CD14-positive monocyte (primary cell): ENCODE results near the gene POLR3E. TPM values are rescaled to one million over a fixed set of nuclear protein-coding genes. Genes with fewer than 3 reads are reported as not detected.
A peak's percentile ranks its signal among the peaks of the same experiment; 100 is the strongest.

ENCODE experiments used
- DNase-seq, 3 donors: peaks; one replicate each; pipeline ENCODE4 v3.0.0-alpha.2; 2011 to 2022
- H2AFZ ChIP-seq: 2 replicates; pipeline ENCODE4 v1.6.0; 2012; ENCODE audit warnings: mild to moderate bottlenecking, low read depth, low read length, inconsistent platforms; ENCODE audit not compliant: insufficient read depth, poor library complexity, severe bottlenecking
- H3K27ac ChIP-seq, 2 donors: 1 replicate in 1 of 2; 2 replicates in 1 of 2; pipeline ENCODE4 v1.5.1; 2012 to 2013; ENCODE audit warnings: low read length in 2 of 2, control low read depth in 1 of 2, inconsistent platforms in 1 of 2, low read depth in 1 of 2, mild to moderate bottlenecking in 1 of 2
- H3K27me3 ChIP-seq, 2 donors: one replicate each; pipeline versions ENCODE4 v1.6.0 to v1.6.1; 2011 to 2013; ENCODE audit warnings: low read length in 2 of 2; ENCODE audit not compliant: control insufficient read depth in 2 of 2, insufficient read depth in 2 of 2
- H3K36me3 ChIP-seq, 2 donors: replicated peaks in 1 of 2; 1 replicate in 1 of 2; 2 replicates in 1 of 2; pipeline versions ENCODE4 v1.5.1 to v1.6.1; 2012 to 2013; ENCODE audit warnings: low read length in 2 of 2, control low read depth in 1 of 2, inconsistent platforms in 1 of 2, mild to moderate bottlenecking in 1 of 2; ENCODE audit not compliant: insufficient read depth in 2 of 2, control insufficient read depth in 1 of 2
- H3K4me1 ChIP-seq, 2 donors: 1 replicate in 1 of 2; 2 replicates in 1 of 2; pipeline versions ENCODE4 v1.5.1 to v1.6.1; 2012 to 2013; ENCODE audit warnings: low read length in 2 of 2, control low read depth in 1 of 2, inconsistent platforms in 1 of 2, mild to moderate bottlenecking in 1 of 2, moderate library complexity in 1 of 2; ENCODE audit not compliant: insufficient read depth in 2 of 2, control insufficient read depth in 1 of 2
- H3K4me2 ChIP-seq: replicated peaks from 2 replicates; pipeline ENCODE3; 2012; ENCODE audit warnings: low read length, moderate library complexity, mild to moderate bottlenecking; ENCODE audit not compliant: poor library complexity, severe bottlenecking; ENCODE audit errors: extremely low read depth
- H3K4me3 ChIP-seq, 3 experiments: fragments of 200-600 bp in 1 of 3; sonication (generic) in 1 of 3; replicated peaks in 1 of 3; 1 replicate in 2 of 3; 2 replicates in 1 of 3; pipeline ENCODE4 v1.5.1; 2011 to 2013; ENCODE audit warnings: low read length in 3 of 3, mild to moderate bottlenecking in 3 of 3, control low read depth in 2 of 3, low read depth in 2 of 3, inconsistent platforms in 1 of 3, moderate library complexity in 1 of 3
- H3K79me2 ChIP-seq: 2 replicates; pipeline ENCODE4 v1.6.0; 2012; ENCODE audit warnings: mild to moderate bottlenecking, control low read depth, inconsistent platforms, low read length, moderate library complexity; ENCODE audit not compliant: insufficient read depth
- H3K9ac ChIP-seq: 2 replicates; pipeline ENCODE4 v1.6.0; 2017; ENCODE audit warnings: low read length, mild to moderate bottlenecking; ENCODE audit not compliant: insufficient read depth, poor library complexity, severe bottlenecking
- H3K9me3 ChIP-seq, 2 donors: replicated peaks in 1 of 2; 1 replicate in 1 of 2; 2 replicates in 1 of 2; pipeline versions ENCODE4 v1.5.1 to v1.6.1; 2012 to 2013; ENCODE audit warnings: low read length in 2 of 2, control low read depth in 1 of 2; ENCODE audit not compliant: control insufficient read depth in 1 of 2, insufficient read depth in 1 of 2
- H4K20me1 ChIP-seq: 2 replicates; pipeline ENCODE4 v1.6.0; 2012; ENCODE audit warnings: mild to moderate bottlenecking, low read length, control low read depth, moderate library complexity; ENCODE audit not compliant: insufficient read depth
- H3K27ac Mint-ChIP-seq, 7 donors: one replicate each; pipeline ENCODE4 v1.8.0; 2020; ENCODE audit warnings: mild to moderate bottlenecking in 7 of 7, mixed read lengths in 7 of 7, moderate library complexity in 6 of 7, inconsistent platforms in 2 of 7
- H3K27me3 Mint-ChIP-seq, 3 donors: one replicate each; pipeline ENCODE4 v1.8.0; 2021 to 2022; ENCODE audit warnings: low read depth in 3 of 3, mild to moderate bottlenecking in 3 of 3, mixed read lengths in 3 of 3, moderate library complexity in 3 of 3, inconsistent platforms in 1 of 3
- H3K36me3 Mint-ChIP-seq, 2 donors: one replicate each; pipeline ENCODE4 v1.8.0; 2020; ENCODE audit warnings: mixed read lengths in 2 of 2, inconsistent platforms in 1 of 2, mild to moderate bottlenecking in 1 of 2
- H3K4me1 Mint-ChIP-seq: one replicate; pipeline ENCODE4 v1.8.0; 2020; ENCODE audit warnings: mild to moderate bottlenecking, mixed read lengths
- H3K4me3 Mint-ChIP-seq, 2 donors: one replicate each; pipeline ENCODE4 v1.8.0; 2020; ENCODE audit warnings: mild to moderate bottlenecking in 2 of 2, mixed read lengths in 2 of 2, moderate library complexity in 1 of 2
- H3K9me3 Mint-ChIP-seq, 7 donors: one replicate each; pipeline ENCODE4 v1.8.0; 2020 to 2022; ENCODE audit warnings: mixed read lengths in 7 of 7, mild to moderate bottlenecking in 6 of 7, moderate library complexity in 6 of 7, inconsistent platforms in 2 of 7
- WGBS: methylation state at CpG from one replicate; pipeline ENCODE4 v1.1.5; 2013; ENCODE audit warnings: missing lambda C conversion rate; ENCODE audit not compliant: insufficient coverage; 5-methylcytosine and 5-hydroxymethylcytosine counted together
- intact Hi-C, 2 donors: fragments of 100-400 bp; cut with micrococcal nuclease; formaldehyde crosslinking; loops; one replicate each; pipeline versions ENCODE4 v1.15.0 to v1.15.1; 2023
- polyA plus RNA-seq, 3 donors: library from polyadenylated mRNA; depleted of rRNA in 1 of 3; unstranded in 2 of 3; stranded (reverse) in 1 of 3; fragments of 300-500 nt in 2 of 3; fragments of >200 nt in 1 of 3; fragmentation: Illumina TruSeq in 2 of 3; gene quantifications; 1 replicate in 2 of 3; 2 replicates in 1 of 3; pipeline ENCODE4 v1.2.3, GENCODE V29; 2012 to 2021
- TF ChIP-seq, protein P1 (sequence below): fragments of 200-600 bp; IDR thresholded peaks from one replicate; pipeline ENCODE4 v1.8.0; 2022; ENCODE audit warnings: antibody characterized with exemption, mild to moderate bottlenecking

The POLR3E gene
- polyA plus RNA-seq, 3 donors: 4.1 to 34.6 (median 5.7) TPM

DNA sequence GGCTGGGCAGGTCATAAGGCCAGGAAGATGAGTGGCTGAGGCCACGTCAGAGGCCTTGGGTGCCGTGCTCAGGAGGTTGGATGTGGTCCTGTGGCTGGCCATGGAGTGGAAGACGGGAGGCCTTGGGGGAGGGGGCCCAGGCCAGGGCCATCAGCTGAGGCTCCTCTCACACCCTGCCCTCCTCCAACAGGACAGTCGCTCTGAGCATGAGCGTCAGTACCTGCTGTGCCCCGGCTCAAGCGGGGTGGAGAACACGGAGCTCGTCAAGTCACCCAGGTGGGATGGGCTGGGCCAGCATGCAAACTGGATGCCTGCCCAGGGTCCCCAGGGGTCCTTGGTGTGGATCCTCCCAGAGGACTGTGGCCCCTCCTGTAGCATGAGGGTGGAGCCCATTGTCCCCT lies 19.2 kb downstream of the POLR3E start:
- Histone ChIP-seq H3K4me2 (no peak overlapping the region), H2AFZ (no peak overlapping the region), H3K27ac (no peak overlapping the region), H3K4me1 (no peaks in the 10 kb centered on the region), H3K79me2 (no peaks in the 10 kb centered on the region), H3K36me3 (peaks cover 84 to 97% of the 10 kb centered on the region in 2 donors), H3K9me3 (no peaks in the 10 kb centered on the region), H3K27me3 (no peaks in the 10 kb centered on the region), H4K20me1 (peaks cover 9% of the 10 kb centered on the region), H3K4me3 (no peak overlapping the region), H3K9ac (no peak overlapping the region)
- 95% methylated on average over 7 of the region's 9 CpGs for WGBS
- H3K27ac Mint-ChIP-seq: peak overlapping the region in 3 of 7 donors; percentile 10 to 33 (median 10)
- H3K9me3 Mint-ChIP-seq: no peaks in the 10 kb centered on the region
- no peak overlapping the region for H3K4me3 Mint-ChIP-seq
- intact Hi-C loops: no loop called here
- no peak for DNase-seq
- H3K4me1 Mint-ChIP-seq: no peaks in the 10 kb centered on the region
- TF ChIP-seq, protein P1, sequence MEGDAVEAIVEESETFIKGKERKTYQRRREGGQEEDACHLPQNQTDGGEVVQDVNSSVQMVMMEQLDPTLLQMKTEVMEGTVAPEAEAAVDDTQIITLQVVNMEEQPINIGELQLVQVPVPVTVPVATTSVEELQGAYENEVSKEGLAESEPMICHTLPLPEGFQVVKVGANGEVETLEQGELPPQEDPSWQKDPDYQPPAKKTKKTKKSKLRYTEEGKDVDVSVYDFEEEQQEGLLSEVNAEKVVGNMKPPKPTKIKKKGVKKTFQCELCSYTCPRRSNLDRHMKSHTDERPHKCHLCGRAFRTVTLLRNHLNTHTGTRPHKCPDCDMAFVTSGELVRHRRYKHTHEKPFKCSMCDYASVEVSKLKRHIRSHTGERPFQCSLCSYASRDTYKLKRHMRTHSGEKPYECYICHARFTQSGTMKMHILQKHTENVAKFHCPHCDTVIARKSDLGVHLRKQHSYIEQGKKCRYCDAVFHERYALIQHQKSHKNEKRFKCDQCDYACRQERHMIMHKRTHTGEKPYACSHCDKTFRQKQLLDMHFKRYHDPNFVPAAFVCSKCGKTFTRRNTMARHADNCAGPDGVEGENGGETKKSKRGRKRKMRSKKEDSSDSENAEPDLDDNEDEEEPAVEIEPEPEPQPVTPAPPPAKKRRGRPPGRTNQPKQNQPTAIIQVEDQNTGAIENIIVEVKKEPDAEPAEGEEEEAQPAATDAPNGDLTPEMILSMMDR: no peak
- no peaks in the 10 kb centered on the region for H3K27me3 Mint-ChIP-seq
- H3K36me3 Mint-ChIP-seq: peaks cover 87 to 99% of the 10 kb centered on the region in 2 donors

DNA sequence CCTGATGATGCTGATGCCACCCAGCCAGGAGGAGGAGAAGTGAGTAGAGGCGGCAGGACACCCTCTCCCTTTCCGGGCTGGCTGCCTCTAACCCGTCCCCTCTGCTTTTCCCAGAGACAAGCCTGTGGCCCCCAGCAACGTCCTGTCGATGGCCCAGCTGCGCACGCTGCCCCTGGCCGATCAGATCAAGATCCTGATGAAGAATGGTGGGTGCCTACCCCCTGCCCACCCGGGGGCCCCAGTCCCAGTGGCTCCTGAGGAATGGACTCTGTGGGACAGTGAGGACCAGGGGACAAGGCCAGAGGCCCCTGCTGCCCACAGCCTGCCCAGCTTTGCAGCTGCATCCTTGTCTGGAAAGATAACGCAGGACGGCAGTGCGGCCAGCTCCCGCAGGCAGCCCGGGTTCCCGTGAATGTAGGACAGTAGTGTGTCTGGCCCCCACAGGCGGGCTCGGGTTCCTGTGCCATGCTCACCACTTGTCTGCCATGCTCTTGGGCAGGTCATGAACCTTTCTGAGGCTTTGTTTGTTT lies 19.9 kb downstream of the POLR3E start:
- Mint-ChIP-seq H3K36me3 (peaks cover 83 to 98% of the 10 kb centered on the region in 2 donors), H3K9me3 (no peaks in the 10 kb centered on the region)

More for the DNA sequence above, 19.9 kb downstream of the POLR3E start:
- no peak overlapping the region for H3K4me2 ChIP-seq
- H4K20me1 ChIP-seq: peaks cover 14% of the 10 kb centered on the region
- no peaks in the 10 kb centered on the region for H3K4me1 Mint-ChIP-seq
- H3K4me3 ChIP-seq: no peak overlapping the region
- no peak overlapping the region for H3K27ac ChIP-seq
- no peaks in the 10 kb centered on the region for H3K27me3 ChIP-seq
- H3K9ac ChIP-seq: no peak overlapping the region
- H2AFZ ChIP-seq: no peak overlapping the region
- no peaks in the 10 kb centered on the region for H3K4me1 ChIP-seq
- no peaks in the 10 kb centered on the region for H3K79me2 ChIP-seq
- H3K4me3 Mint-ChIP-seq: no peak overlapping the region
- no peaks in the 10 kb centered on the region for H3K27me3 Mint-ChIP-seq
- 99% methylated on average over 13 of the region's 17 CpGs for WGBS
- intact Hi-C loops: no loop called here
- peak overlapping the region in 3 of 7 donors; percentile 13 to 43 (median 28) for H3K27ac Mint-ChIP-seq
- DNase-seq: no peak
- TF ChIP-seq, protein P1: no peak
- H3K36me3 ChIP-seq: peaks cover 84 to 97% of the 10 kb centered on the region in 2 donors
- H3K9me3 ChIP-seq: no peaks in the 10 kb centered on the region
